WERI-Rb-1 (cell line): ENCODE data around the gene SUMF2.
A peak's percentile ranks its signal among the peaks of the same experiment; 100 is the strongest.
"Not testable (repeated sequence)": the region's sequence is repeated elsewhere in the genome, so short reads cannot be mapped to it uniquely, and the experiment has no call there.

Source experiments
- DNase-seq: peaks from one replicate; pipeline ENCODE4 v3.0.0-alpha.2; 2020
- H3K27ac ChIP-seq: fragments of 250-450 bp; sonication (Bioruptor Pico); 2 replicates; pipeline ENCODE4 v1.5.1; 2020; ENCODE audit warnings: mild to moderate bottlenecking, moderate library complexity
- H3K27me3 ChIP-seq: fragments of 250-450 bp; sonication (Bioruptor Pico); 2 replicates; pipeline ENCODE4 v1.5.1; 2021; ENCODE audit warnings: mild to moderate bottlenecking, low read depth, moderate library complexity; ENCODE audit not compliant: insufficient read depth, severe bottlenecking
- H3K36me3 ChIP-seq: fragments of 250-450 bp; sonication (Bioruptor Pico); 2 replicates; pipeline ENCODE4 v1.5.1; 2020; ENCODE audit warnings: mild to moderate bottlenecking, moderate library complexity
- H3K4me3 ChIP-seq: 2 replicates; pipeline ENCODE4 v1.5.1; 2011; ENCODE audit warnings: low read depth, mild to moderate bottlenecking, control low read depth, low read length
- H3K9me3 ChIP-seq: fragments of 250-450 bp; sonication (Bioruptor Pico); 2 replicates; pipeline ENCODE4 v1.5.1; 2021; ENCODE audit warnings: mild to moderate bottlenecking, moderate library complexity; ENCODE audit not compliant: severe bottlenecking
- CTCF ChIP-seq: IDR thresholded peaks from 2 replicates; pipeline ENCODE4 v1.5.1; 2011; ENCODE audit warnings: low read depth, mild to moderate bottlenecking, control low read depth, inconsistent platforms, low read length

The SUMF2 gene

GRCh38 chr7:56030340-56030739 lies 33.7 kb upstream of the SUMF2 start:
- H3K36me3 ChIP-seq: peaks cover 21% of the 10 kb centered on the region

GRCh38 chr7:56031556-56031955 lies 32.5 kb upstream of the SUMF2 start:
- H3K9me3 ChIP-seq, H3K27ac ChIP-seq, H3K27me3 ChIP-seq, DNase-seq, H3K4me3 ChIP-seq: not testable (repeated sequence)
- H3K36me3 ChIP-seq: peaks cover 21% of the 10 kb centered on the region

More at GRCh38 chr7:56030340-56030739, 33.7 kb upstream of the SUMF2 start:
- Histone ChIP-seq H3K4me3 (no peak overlapping the region), H3K9me3 (no peaks in the 10 kb centered on the region), H3K27me3 (no peaks in the 10 kb centered on the region), H3K27ac (no peak overlapping the region)
- DNase-seq: no peak
- no peak for TF ChIP-seq CTCF

GRCh38 chr7:56032578-56032977 lies 31.5 kb upstream of the SUMF2 start:
- H3K9me3 ChIP-seq, H3K27me3 ChIP-seq, H3K4me3 ChIP-seq, DNase-seq, H3K27ac ChIP-seq: not testable (repeated sequence)
- peaks cover 21% of the 10 kb centered on the region for H3K36me3 ChIP-seq

GRCh38 chr7:56033671-56034432 lies 30.2 kb upstream of the SUMF2 start:
- Histone ChIP-seq H3K27me3 (no peaks in the 10 kb centered on the region), H3K27ac (peak overlapping the region; percentile 58), H3K4me3 (peak overlapping the region; percentile 74), H3K36me3 (peaks cover 15% of the 10 kb centered on the region), H3K9me3 (no peaks in the 10 kb centered on the region)
- TF ChIP-seq CTCF: no peak
- peak; percentile 92 for DNase-seq

GRCh38 chr7:56040730-56041129 lies 23.4 kb upstream of the SUMF2 start:
- Histone ChIP-seq H3K27ac (no peak overlapping the region), H3K27me3 (no peaks in the 10 kb centered on the region), H3K9me3 (no peaks in the 10 kb centered on the region), H3K36me3 (no peaks in the 10 kb centered on the region), H3K4me3 (no peak overlapping the region)
- TF ChIP-seq CTCF: no peak
- no peak for DNase-seq

- H3K4me3 ChIP-seq, H3K36me3 ChIP-seq, H3K9me3 ChIP-seq, DNase-seq, H3K27me3 ChIP-seq, H3K27ac ChIP-seq: not testable (repeated sequence)
Observed at GRCh38 chr7:56045758-56046157, 18.3 kb upstream of the SUMF2 start.

- Histone ChIP-seq H3K4me3 (no peak overlapping the region), H3K27me3 (no peaks in the 10 kb centered on the region), H3K27ac (no peak overlapping the region), H3K36me3 (no peaks in the 10 kb centered on the region), H3K9me3 (no peaks in the 10 kb centered on the region)
- TF ChIP-seq CTCF: no peak
- DNase-seq: no peak
Observed at GRCh38 chr7:56046721-56047445, 17.2 kb upstream of the SUMF2 start.

GRCh38 chr7:56047446-56048116 lies 16.5 kb upstream of the SUMF2 start:
- H3K4me3 ChIP-seq, H3K9me3 ChIP-seq, H3K27me3 ChIP-seq, H3K27ac ChIP-seq, H3K36me3 ChIP-seq, DNase-seq: not testable (repeated sequence)
